LoVo (cell line): ENCODE measurements around the gene RAB38.

Experiments used
- DNase-seq: peaks from one replicate; pipeline ENCODE4 v3.0.0-alpha.2; 2016; ENCODE audit warnings: low spot score

The RAB38 gene

GRCh38 chr11:88169881-88170280 lies 5.4 kb downstream of the RAB38 start:
- DNase-seq = no peak

- no peak for DNase-seq
Measured at GRCh38 chr11:88169471-88169870, 5.8 kb downstream of the RAB38 start.

GRCh38 chr11:88167853-88168252 lies 7.4 kb downstream of the RAB38 start:
- DNase-seq = no peak

- no peak for DNase-seq
Measured at GRCh38 chr11:88164806-88165585, 10.2 kb downstream of the RAB38 start.

GRCh38 chr11:88164320-88164719 lies 10.9 kb downstream of the RAB38 start:
- DNase-seq = no peak

GRCh38 chr11:88158081-88158480 lies 17.2 kb downstream of the RAB38 start:
- DNase-seq = no peak

GRCh38 chr11:88157370-88157769 lies 17.9 kb downstream of the RAB38 start:
- DNase-seq = no peak

GRCh38 chr11:88152381-88152780 lies 22.9 kb downstream of the RAB38 start:
- no peak for DNase-seq

GRCh38 chr11:88151709-88152265 lies 23.5 kb downstream of the RAB38 start:
- DNase-seq = no peak

GRCh38 chr11:88146106-88146505 lies 29.1 kb downstream of the RAB38 start:
- no peak for DNase-seq

- no peak for DNase-seq
Measured at GRCh38 chr11:88139865-88140264, 35.4 kb downstream of the RAB38 start.

- no peak for DNase-seq
Measured at GRCh38 chr11:88131764-88132470, 43.3 kb downstream of the RAB38 start.

- DNase-seq = no peak
Measured at GRCh38 chr11:88122956-88123355, 52.3 kb downstream of the RAB38 start.

GRCh38 chr11:88119561-88119960 lies 55.7 kb downstream of the RAB38 start:
- no peak for DNase-seq

- no peak for DNase-seq
Measured at GRCh38 chr11:88117281-88117858, 57.9 kb downstream of the RAB38 start.

GRCh38 chr11:88115828-88116755 lies 59.2 kb downstream of the RAB38 start:
- no peak for DNase-seq

- no peak for DNase-seq
Measured at GRCh38 chr11:88114486-88115045, 60.7 kb downstream of the RAB38 start.

- DNase-seq = no peak
Measured at GRCh38 chr11:88106666-88107065, 68.6 kb downstream of the RAB38 start.

GRCh38 chr11:88105951-88106350 lies 69.3 kb downstream of the RAB38 start:
- no peak for DNase-seq

GRCh38 chr11:88105526-88105925 lies 69.7 kb downstream of the RAB38 start:
- no peak for DNase-seq

GRCh38 chr11:88104408-88104807 lies 70.8 kb downstream of the RAB38 start:
- DNase-seq = peak; percentile 44
